HG03159 (cell line): ENCODE data around the gene DDR2.
A peak's percentile ranks its signal among the peaks of the same experiment; 100 is the strongest.
"Not testable (repeated sequence)": the region's sequence is repeated elsewhere in the genome, so short reads cannot be mapped to it uniquely, and the experiment has no call there.

Source experiments
- ATAC-seq: cut with Tn5 transposase; IDR thresholded peaks from one replicate; pipeline ENCODE4 v1.9.1; 2021; ENCODE audit warnings: mild to moderate bottlenecking, moderate library complexity; ENCODE audit not compliant: unreplicated experiment

The DDR2 gene

DNA sequence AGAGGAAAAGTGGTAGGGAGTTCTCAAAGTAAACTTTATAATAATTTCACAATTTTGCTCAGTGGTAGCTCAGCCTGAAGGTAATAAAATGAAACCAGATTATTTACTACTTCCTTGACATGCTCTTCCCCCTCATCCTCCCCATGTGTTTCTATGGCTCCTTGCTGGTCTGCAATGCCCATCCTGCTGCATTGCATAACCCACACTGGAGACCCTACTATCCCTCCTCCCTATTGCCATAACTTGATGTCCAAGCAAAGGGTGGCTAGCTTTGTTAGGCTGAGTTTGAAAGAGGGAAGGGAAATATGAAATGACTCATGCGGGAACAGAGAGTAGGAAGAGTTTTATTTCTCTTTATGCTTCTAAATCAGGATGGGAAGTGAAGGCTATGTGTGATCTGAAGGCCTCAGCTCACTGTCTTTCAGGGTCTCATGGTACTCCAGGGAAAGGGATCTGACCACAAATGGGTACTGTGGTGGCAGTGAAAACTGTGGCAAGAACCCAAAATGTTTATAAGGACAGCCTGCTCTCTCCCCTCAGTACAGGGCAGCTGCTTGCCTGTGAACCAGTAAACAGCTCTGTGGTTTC lies 121.8 kb downstream of the DDR2 start:
- no peak for ATAC-seq

DNA sequence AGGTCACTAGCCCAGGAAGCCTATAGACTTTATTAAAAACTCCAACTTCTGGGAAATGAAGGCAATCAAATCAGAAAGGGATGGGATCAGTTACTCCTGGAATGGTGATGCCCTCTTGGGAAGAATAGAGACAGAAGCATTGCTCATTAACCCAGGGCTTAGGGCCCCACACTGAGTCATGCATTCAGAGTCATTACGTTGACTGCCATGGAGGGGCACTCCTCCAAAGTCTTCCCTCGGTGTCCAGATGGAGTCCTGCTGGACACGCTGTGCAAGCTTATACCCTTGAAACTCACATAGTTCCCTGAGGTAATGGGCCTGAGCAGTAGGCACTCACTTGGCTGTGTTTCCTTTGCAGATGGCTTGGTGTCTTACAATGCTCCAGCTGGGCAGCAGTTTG lies 123.0 kb downstream of the DDR2 start:
- no peak for ATAC-seq

DNA sequence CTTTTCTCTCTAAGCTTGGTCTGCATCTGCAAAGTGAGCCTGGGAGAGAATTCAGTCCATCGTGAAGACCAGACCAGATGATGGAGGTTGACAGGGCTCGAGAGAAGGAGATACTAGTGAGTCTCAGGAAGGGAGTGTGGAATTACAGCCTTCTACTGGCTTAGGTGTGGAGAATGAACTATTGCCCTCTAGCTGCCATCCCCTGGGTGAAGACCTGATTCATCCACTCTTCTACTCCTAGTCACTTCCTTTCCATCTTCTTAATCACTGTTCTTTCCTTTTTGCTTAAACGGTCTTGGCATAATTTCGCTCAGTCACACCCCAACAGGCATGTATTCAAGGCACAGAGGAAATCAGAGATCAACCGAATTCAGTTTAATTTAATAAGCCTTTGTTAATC lies 124.3 kb downstream of the DDR2 start:
- ATAC-seq = no peak

DNA sequence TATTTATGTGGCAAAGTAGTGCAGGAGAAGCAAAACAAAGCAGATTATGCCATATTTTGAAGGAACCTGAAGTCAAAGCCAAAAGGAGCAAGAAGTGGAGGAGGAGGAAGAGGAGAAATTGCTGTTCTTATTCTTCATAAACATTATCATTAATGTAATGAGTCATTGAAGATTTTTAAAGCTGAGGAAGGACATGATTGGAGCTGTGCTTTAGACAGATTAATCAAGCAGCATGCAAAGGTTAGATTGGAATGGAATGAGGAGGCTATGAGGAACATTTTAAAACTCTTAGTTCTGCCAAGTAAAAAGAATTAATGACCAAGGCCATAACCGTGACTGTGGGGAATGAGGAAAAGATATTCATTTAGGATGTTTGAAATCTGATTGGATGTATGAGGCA lies 125.2 kb downstream of the DDR2 start:
- no peak for ATAC-seq

DNA sequence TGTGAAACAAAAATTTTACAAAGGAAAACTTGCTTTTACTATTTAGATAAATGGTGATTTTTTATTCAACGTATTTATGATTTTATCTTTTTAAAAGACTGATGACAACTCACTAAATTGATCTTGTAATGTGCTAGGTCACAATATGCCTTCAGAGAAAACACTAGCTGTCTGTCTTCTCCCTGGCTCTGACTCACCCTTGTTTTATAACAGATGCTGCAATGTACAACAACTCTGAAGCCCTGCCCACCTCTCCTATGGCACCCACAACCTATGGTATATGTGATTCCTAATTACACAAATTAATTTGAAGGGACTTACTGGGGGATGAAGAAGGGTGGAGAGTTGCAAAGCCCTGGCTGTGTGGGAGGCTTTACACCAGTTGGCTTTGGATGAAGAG lies 133.5 kb downstream of the DDR2 start:
- no peak for ATAC-seq

DNA sequence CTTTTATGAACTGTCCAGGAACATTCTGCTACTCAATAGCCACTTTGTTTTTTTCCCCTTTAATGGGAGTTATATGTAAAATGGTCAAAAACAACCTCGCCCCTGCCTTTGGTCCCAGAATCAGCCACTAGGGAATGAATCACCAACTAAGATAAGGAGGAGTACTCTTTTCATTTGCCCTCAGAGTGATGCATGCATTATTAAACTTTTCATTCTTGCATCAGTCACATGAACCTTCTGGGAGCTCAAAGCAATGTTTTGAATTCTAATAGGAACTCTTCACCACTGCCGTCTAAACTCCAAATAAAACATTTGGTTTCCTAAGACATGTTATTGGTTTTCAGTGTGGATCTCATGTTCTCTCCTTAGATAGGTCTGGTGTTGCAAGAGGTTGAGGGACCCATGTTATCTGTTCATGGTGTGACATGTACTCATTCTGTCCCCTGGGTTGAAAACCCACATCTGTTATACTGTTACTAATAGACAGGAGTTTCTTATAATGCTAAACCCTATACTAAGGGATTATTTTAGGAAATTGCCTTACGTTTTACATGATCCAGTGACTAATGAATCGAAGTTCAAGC lies 140.4 kb downstream of the DDR2 start:
- no peak for ATAC-seq

DNA sequence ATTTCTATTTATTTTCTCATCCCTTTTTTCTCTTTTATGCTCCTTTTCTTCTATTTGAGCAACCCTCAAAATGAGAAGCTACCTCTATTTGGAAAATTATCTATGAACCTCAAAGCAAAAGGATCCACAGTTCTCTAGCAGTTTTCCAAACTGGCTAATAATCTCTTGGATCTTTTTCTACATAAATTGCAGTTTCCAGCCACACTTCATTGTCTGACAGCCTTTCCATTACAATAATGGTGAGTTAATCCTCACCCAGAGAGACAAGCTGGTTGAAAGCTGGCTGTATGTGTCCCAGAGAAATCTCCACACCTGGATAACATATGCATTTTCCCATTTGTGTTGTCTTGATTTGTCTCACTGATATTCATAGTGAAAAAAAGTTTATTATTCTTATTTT lies 141.7 kb downstream of the DDR2 start:
- ATAC-seq = no peak

DNA sequence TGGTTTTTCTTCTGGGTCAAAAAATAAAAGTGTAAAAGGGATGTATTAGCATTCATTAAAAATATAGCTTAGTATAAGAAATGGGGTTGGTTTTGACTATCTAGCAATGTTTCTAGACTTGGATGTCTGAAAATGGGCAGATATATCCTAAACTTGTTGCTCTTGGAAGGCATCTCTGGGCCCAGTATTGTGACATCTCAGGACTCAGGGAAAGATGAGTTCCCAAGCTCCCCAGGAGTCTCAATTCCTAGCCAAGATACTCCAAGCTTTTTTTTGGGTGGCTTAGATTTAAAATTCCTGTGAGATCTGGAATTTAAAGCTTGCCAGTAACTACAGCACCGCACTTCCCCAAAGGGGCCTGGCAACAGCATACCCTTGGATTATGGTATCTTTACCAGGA lies 146.8 kb downstream of the DDR2 start:
- ATAC-seq = no peak

DNA sequence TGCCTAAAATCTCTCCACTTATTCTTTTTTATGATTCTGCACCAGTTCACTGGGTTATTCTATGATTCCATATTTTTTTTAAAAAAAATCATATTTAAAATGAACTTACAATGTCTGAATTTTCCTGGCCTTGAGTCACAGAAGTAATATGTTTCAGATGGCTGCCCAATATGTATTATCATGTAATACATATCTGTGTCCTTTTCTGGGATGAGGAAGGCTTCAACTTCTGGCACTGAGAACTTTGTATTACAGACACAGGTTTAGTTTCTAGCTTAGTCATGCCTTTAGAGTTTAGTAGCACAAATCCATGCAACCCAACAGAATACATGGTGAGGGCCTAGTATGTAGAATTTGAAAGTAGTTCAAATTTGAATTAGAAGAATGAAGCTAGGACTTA lies 150.4 kb downstream of the DDR2 start:
- no peak for ATAC-seq

DNA sequence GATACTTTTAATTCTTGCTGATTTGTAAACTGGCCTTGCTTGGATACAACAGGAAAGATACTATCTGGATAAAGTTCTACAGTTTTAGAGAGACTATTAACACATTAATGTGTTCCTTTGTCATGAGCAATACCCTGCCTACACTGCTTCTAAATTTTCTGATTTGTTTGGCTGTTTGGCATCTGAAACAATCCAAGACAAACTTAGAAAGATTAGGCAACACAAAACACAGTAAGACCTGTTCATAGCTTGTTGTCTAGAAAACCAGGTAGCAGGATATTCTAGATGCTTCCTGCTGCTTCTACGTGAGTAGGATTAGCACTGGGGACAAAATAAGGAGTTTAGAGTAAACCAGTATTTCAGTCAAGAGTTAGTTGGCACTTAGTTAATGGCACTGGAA lies 152.7 kb downstream of the DDR2 start:
- not testable (repeated sequence) for ATAC-seq

DNA sequence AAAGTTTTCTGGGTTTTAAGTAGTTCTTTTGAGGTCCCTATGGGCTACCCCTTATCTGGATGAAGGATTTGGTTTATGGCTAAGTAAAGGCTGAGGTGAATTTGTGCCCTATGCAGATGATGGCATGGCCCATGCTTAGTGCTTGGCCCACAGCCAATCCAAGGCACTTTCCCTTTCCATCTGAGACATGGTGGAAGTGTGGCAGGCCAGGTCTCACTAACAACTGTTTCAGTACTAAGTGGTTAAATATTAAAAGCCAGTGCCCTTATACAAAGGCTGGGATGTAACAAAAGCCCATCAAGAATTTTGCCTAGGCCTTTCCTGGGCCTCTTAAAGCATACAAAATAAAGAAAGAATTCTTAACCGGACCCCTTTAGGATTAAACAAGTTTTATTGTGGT lies 156.5 kb downstream of the DDR2 start:
- ATAC-seq = not testable (repeated sequence)

DNA sequence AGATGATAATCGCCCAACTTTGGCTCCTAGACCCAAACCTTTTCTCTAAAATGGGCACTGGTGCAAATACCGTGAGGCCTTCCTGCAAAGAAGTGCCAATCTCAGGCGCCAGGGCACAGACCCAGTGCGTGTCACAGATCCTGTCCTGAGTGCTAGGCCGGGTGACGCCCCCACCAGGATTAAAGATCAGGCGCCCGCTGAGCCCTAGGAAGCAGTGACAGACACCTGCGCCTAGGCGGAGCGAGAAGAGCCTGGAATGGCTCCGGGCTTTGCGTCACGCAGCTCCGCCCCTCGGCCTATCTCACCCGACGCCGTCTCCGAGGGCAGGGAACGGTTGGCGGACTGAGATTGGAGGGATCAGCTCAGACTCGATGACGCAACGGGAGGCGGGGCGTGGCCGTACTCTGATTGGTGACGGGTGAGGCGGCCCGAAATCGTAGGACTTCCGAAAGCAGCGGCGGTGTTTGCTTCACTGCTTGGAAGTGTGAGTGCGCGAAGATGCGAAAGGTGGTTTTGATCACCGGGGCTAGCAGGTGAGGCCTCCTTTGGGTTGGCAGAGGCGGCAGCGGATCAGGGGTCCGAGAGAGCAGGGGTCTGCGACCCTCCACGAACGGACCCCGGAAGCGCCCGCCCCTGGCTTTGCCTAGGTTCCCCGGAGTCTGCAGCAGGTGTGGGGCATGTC lies 158.2 kb downstream of the DDR2 start, which contains the start of gene HSD17B7:
TSS of gene HSD17B7 (plus strand) at position 400 of the 682 bp plus-strand sequence. CDS start at position 499, 99 bp downstream.
- peak; percentile 100 for ATAC-seq

DNA sequence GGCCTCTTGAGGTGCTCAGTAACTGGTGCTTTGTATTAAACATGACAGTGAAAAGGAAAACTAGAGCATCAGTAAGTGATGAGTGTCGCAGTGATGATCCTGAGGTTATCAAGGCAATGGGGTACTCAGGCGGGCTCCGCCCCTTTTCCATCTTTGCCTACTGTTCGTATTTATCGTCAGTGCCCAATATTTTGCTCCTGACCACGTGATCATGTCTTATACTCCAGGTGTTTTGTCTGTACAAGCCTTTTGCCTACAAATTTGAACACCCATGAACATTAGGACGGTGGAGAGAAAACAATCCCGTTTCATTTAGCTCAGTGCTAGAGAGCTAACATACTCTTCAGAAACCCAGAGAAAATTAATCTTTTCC lies 158.7 kb downstream of the DDR2 start:
- ATAC-seq = not testable (repeated sequence)

DNA sequence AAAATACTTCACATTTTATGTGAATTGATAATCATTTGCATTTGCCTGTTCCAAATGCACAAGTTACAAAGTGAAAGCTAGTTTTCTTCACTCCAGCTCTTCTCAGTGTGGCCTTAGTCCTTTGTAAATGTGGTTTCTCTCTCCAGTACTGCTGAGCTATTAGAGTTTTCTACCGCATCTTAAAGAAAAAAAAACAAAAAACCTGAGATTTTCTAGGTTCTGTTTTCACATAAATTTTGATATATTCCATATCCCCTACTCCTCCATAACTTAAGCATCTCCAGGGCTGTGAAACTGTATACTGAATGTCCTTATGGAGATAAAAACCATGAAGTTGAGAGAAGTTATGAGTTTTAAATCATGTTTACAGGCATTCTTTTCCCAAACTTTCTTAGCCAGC lies 162.0 kb downstream of the DDR2 start:
- not testable (repeated sequence) for ATAC-seq

DNA sequence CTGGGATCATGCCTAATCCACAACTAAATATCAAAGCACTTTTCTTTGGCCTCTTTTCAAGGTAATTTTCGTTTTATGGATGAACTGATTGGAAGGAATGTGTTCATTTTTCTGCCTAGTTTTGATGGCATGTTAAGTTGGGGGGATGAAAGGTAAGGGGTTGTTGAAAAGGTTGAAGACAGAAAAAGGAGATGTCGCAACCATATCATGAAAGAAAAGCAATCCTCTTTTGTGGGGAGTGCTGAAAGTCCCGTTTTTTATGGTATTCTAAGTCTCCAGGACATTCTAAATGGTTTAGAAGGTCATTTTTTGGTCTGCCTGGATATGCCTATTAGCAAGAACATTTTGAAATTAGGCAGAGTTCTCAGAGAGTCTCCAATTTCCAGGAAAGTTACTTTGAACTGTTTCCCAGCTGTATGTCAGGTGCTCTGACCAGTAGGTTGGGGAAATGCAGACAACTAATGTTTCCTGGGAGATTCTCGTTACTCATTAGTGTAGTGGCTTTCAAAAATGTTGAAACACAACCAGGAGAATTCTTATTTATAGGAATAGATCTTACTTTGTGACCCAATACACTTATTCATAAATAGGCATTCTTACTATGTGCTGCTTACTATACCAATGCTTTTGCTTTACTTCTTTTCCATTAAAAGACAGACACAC lies 164.5 kb downstream of the DDR2 start:
- ATAC-seq = not testable (repeated sequence)

DNA sequence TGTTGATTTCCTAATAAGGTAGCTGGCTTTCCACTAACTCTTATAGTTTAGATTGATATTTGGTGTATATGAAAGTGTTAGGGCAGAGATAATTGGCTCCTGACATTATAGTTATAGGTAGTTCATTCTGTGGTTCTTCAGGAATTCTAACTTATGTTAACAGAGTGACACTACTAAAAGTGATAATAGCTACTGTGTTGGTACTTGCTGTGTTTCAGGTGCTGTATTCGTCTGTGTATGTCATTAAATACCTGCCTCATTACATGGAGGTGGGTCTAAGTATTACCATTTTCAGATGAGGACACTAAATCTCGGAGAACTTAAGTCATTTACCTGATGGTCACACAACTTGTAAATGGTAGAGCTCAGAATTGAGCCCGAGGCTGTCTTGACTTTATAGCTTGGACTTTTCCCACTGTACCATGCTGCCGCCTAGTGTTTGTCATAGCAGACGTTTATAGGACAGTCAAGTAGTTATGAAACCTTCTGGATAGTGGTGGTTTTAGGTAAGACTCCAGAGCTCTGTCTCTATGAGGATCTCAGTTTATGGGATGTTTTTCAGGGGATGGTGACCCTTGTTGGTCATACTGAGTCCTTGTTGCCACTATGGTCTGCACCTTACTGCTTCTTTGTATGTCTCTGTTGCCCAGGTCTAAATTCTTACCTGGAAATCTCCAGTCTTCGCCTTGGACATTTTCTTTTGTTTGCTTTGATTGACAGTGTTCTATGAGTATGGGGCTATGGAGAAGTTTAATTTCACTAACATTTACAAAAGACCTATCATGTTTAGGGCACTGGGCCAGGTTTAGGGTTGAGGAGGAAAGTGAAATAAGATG lies 167.9 kb downstream of the DDR2 start:
- ATAC-seq = not testable (repeated sequence)

DNA sequence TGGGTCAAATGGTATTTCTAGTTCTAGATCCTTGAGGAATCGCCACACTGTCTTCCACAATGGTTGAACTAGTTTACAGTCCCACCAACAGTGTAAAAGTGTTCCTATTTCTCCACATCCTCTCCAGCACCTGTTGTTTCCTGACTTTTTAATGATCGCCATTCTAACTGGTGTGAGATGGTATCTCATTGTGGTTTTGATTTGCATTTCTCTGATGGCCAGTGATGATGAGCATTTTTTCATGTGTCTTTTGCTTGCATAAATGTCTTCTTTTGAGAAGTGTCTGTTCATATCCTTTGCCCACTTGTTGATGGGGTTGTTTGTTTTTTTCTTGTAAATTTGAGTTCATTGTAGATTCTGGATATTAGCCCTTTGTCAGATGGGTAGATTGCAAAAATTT lies 175.2 kb downstream of the DDR2 start:
- ATAC-seq = not testable (repeated sequence)

DNA sequence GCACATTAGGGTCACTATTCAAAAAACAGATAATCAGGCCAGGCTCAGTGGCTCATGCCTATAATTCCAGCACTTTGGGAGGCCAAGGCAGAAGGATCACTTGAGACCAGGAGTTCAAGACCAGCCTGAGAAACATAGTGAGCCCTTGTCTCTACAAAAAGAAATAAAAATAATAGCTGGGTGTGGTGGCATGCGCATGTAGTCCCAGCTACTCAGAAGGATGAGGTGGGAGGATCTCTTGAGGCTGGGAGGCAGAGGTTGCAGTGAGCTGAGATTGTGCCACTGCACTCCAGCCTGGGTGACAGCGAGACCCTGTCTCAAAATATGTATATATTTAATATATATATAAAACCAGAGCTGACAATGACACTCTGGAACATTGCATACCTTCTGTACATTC lies 180.1 kb downstream of the DDR2 start:
- not testable (repeated sequence) for ATAC-seq

DNA sequence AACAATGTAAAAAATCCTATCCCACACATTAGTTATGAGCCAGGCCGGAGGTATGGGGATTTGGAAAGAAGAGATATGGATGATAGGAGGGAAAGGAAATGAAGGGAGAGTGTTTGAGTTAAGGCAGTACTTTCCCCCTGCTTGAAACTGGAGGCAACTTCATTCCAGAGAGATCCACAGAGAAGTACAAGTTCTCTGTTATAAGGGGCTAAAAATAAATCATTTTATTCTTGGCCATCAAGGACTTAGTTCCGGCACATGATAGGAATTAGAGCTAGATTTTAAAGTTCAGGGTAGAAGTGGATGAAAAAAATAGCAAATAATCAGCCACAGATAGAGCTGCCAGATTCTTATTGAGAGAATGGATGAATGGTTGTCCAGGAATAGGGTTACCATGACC lies 185.9 kb downstream of the DDR2 start:
- not testable (repeated sequence) for ATAC-seq

DNA sequence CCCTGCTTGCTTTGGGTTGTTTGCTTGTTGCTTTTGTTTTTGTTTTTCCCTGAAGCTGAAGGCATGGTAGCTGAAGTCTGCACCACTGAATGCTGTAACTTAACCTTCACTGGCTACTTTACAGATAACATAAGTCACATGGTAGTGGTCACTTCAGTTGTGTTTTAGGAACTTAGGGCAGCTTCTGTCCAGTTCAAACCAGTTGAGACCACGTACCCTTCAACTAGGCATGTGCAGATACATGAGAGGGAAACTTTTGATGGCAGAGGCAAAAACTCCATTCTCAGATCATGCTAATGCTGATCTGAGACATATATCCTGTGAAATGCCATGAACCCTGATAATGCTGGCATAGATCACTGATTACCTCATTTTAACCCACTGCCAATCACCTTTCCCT lies 186.4 kb downstream of the DDR2 start:
- not testable (repeated sequence) for ATAC-seq
